Vagina (tissue), 2 donors: ENCODE measurements around the gene OR10G8. TPM values are rescaled to one million over a fixed set of nuclear protein-coding genes. Genes with fewer than 3 reads are reported as not detected.

Experiments used
- DNase-seq, 2 donors: peaks; one replicate each; pipeline ENCODE4 v3.0.0-alpha.2; 2017; ENCODE audit errors: extremely low spot score in 2 of 2
- H3K27ac ChIP-seq: fragments of 200-600 bp; sonication (generic); one replicate; pipeline ENCODE4 v1.5.1; 2019
- H3K27me3 ChIP-seq: fragments of 200-600 bp; sonication (generic); one replicate; pipeline ENCODE4 v1.5.1; 2019
- H3K36me3 ChIP-seq, 2 donors: fragments of 200-600 bp; sonication (generic); one replicate each; pipeline ENCODE4 v1.5.1; 2017 to 2019
- H3K4me1 ChIP-seq: fragments of 200-600 bp; sonication (generic); one replicate; pipeline ENCODE4 v1.5.1; 2019
- H3K4me3 ChIP-seq, 2 donors: fragments of 200-600 bp; sonication (generic); 1 replicate in 1 of 2; 2 replicates in 1 of 2; pipeline ENCODE4 v1.5.1; 2016 to 2019
- H3K9me3 ChIP-seq: fragments of 200-600 bp; sonication (generic); one replicate; pipeline ENCODE4 v1.5.1; 2019
- POLR2A ChIP-seq, 2 donors: fragments of 450-650 bp; IDR thresholded peaks; one replicate each; pipeline ENCODE4 v1.6.1; 2017; ENCODE audit warnings: antibody characterized with exemption in 2 of 2, mild to moderate bottlenecking in 2 of 2, moderate library complexity in 2 of 2
- POLR2AphosphoS5 ChIP-seq, 2 donors: sonication (generic); formaldehyde crosslinking; IDR thresholded peaks; one replicate each; pipeline ENCODE4 v1.9.0; 2017; ENCODE audit warnings: antibody characterized with exemption in 2 of 2, mild to moderate bottlenecking in 2 of 2, low read depth in 1 of 2; ENCODE audit not compliant: insufficient read depth in 1 of 2
- intact Hi-C: fragments of 100-400 bp; cut with DNase I; formaldehyde crosslinking; loops from one replicate; pipeline ENCODE4 v1.15.1; 2023
- total RNA-seq: library from RNA; depleted of rRNA; stranded (reverse); fragments of >200 nt; gene quantifications from one replicate; pipeline ENCODE4 v1.2.3, GENCODE V29; 2016
- TF ChIP-seq, protein P1 (sequence below), 3 experiments: fragments of 450-650 bp in 2 of 3; fragments of 200-600 bp in 1 of 3; sonication (generic) in 1 of 3; IDR thresholded peaks; one replicate each; pipeline ENCODE4 v1.5.1; 2017 to 2019; ENCODE audit warnings: antibody characterized with exemption in 3 of 3, mild to moderate bottlenecking in 2 of 3, moderate library complexity in 2 of 3

OR10G8 gene
- total RNA-seq, 1 donor from 2014 or later, result not detected

DNA sequence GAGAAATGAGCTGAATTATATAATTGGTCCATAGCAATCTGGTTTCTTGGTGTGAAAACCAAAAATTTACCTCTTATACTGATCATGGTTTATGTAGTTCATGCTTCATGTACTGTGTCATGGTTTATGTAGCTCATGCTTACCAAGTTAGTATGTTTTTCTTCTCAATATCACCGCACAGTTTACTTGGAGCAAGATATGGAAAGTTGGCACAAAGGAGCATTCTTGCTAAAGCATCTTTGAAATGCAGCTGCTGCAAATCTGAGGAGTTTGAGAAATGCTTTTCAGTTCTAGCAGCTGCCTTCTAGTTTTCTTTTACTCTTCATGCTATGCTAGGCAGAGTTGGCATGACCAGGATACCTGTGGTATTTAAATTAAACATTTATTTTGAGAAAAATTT lies 10.1 kb downstream of the OR10G8 start:
- TF ChIP-seq, protein P1, sequence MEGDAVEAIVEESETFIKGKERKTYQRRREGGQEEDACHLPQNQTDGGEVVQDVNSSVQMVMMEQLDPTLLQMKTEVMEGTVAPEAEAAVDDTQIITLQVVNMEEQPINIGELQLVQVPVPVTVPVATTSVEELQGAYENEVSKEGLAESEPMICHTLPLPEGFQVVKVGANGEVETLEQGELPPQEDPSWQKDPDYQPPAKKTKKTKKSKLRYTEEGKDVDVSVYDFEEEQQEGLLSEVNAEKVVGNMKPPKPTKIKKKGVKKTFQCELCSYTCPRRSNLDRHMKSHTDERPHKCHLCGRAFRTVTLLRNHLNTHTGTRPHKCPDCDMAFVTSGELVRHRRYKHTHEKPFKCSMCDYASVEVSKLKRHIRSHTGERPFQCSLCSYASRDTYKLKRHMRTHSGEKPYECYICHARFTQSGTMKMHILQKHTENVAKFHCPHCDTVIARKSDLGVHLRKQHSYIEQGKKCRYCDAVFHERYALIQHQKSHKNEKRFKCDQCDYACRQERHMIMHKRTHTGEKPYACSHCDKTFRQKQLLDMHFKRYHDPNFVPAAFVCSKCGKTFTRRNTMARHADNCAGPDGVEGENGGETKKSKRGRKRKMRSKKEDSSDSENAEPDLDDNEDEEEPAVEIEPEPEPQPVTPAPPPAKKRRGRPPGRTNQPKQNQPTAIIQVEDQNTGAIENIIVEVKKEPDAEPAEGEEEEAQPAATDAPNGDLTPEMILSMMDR (IDR thresholded peaks at IDR 0.05), result no peak
- no peak for TF ChIP-seq POLR2AphosphoS5 (IDR thresholded peaks at IDR 0.05; ENCODE audit: insufficient read depth in 1 of 2, low read depth in 1 of 2)
- TF ChIP-seq POLR2A (IDR thresholded peaks at IDR 0.05), result no peak
- no peak for DNase-seq
- Histone ChIP-seq H3K36me3 (no peaks in the 10 kb centered on the region), H3K4me1 (no peaks in the 10 kb centered on the region), H3K9me3 (no peaks in the 10 kb centered on the region), H3K27me3 (no peaks in the 10 kb centered on the region), H3K27ac (no peak overlapping the region), H3K4me3 (no peak overlapping the region)
- intact Hi-C loops, result no loop called here

- H3K27ac ChIP-seq, result no peak overlapping the region
- no peaks in the 10 kb centered on the region for H3K36me3 ChIP-seq
- H3K4me3 ChIP-seq, result no peak overlapping the region
- H3K27me3 ChIP-seq, result no peaks in the 10 kb centered on the region
- no peak for TF ChIP-seq POLR2A (IDR thresholded peaks at IDR 0.05)
- TF ChIP-seq POLR2AphosphoS5 (IDR thresholded peaks at IDR 0.05; ENCODE audit: insufficient read depth in 1 of 2, low read depth in 1 of 2), result no peak
- TF ChIP-seq, protein P1 (IDR thresholded peaks at IDR 0.05), result no peak
- no peaks in the 10 kb centered on the region for H3K4me1 ChIP-seq
- H3K9me3 ChIP-seq, result no peaks in the 10 kb centered on the region
- no peak for DNase-seq
- intact Hi-C loops, result no loop called here
Observed at GRCh38 chr11:124039557-124039956, 13.0 kb downstream of the OR10G8 start.

DNA sequence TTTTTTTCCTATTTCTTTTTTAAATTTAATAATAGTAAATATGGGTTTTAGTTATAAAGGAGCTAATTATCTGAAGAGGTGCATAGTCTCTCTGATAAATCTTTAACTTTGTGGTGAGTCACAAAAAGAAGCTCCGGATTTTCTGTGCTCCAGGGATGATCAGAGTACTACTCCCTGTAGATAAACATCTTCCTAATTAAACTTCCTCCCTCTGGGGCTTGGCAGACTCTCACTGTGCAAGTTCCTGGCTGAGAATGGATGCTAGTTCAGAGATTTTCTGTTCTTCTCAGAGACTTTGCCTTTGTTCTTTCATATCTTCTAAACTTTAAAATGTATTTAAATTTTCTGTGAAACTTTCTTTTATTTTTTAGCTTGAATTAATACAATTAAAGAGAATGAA lies 14.7 kb downstream of the OR10G8 start, which contains the start of gene OR10G7:
OR10G7 (minus strand) TSS at position 72 of the 400 bp plus-strand sequence. CDS start 2,324 bp downstream, outside the sequence.
- Histone ChIP-seq H3K4me1 (no peaks in the 10 kb centered on the region), H3K36me3 (no peaks in the 10 kb centered on the region), H3K9me3 (no peaks in the 10 kb centered on the region), H3K27me3 (no peaks in the 10 kb centered on the region), H3K4me3 (no peak within 1 kb of the TSS), H3K27ac (no peak within 1 kb of the TSS)
- intact Hi-C loops, result no loop called here
- no peak for TF ChIP-seq POLR2A (IDR thresholded peaks at IDR 0.05)
- no peak for TF ChIP-seq POLR2AphosphoS5 (IDR thresholded peaks at IDR 0.05; ENCODE audit: insufficient read depth in 1 of 2, low read depth in 1 of 2)
- TF ChIP-seq, protein P1 (IDR thresholded peaks at IDR 0.05), result no peak
- no peak for DNase-seq

- intact Hi-C loops, result no loop called here
- Histone ChIP-seq H3K4me1 (no peaks in the 10 kb centered on the region), H3K4me3 (no peak overlapping the region), H3K27ac (no peak overlapping the region), H3K36me3 (no peaks in the 10 kb centered on the region), H3K9me3 (no peaks in the 10 kb centered on the region), H3K27me3 (no peaks in the 10 kb centered on the region)
- DNase-seq, result no peak
- TF ChIP-seq POLR2A (IDR thresholded peaks at IDR 0.05) (no peak), POLR2AphosphoS5 (IDR thresholded peaks at IDR 0.05; ENCODE audit: insufficient read depth in 1 of 2, low read depth in 1 of 2) (no peak)
- TF ChIP-seq, protein P1 (IDR thresholded peaks at IDR 0.05), result no peak
Observed at GRCh38 chr11:124043420-124043819, 16.8 kb downstream of the OR10G8 start.

- Histone ChIP-seq H3K36me3 (no peaks in the 10 kb centered on the region), H3K27me3 (no peaks in the 10 kb centered on the region), H3K9me3 (no peaks in the 10 kb centered on the region), H3K4me3 (no peak overlapping the region), H3K27ac (no peak overlapping the region), H3K4me1 (no peaks in the 10 kb centered on the region)
- no peak for TF ChIP-seq POLR2AphosphoS5 (IDR thresholded peaks at IDR 0.05; ENCODE audit: insufficient read depth in 1 of 2, low read depth in 1 of 2)
- no peak for TF ChIP-seq POLR2A (IDR thresholded peaks at IDR 0.05)
- TF ChIP-seq, protein P1 (IDR thresholded peaks at IDR 0.05), result no peak
- intact Hi-C loops, result no loop called here
- no peak for DNase-seq
Observed at GRCh38 chr11:124050748-124051147, 24.1 kb downstream of the OR10G8 start.
